Epithelial cell of prostate (primary cell): ENCODE results near the gene FARP1.

ENCODE experiments used
- DNase-seq: peaks from one replicate; pipeline ENCODE4 v3.0.0-alpha.2; 2011; ENCODE audit warnings: low read depth, low spot score
- H3K27ac ChIP-seq: fragments of 450-650 bp; 2 replicates; pipeline ENCODE4 v1.5.1; 2017; ENCODE audit warnings: mild to moderate bottlenecking

The FARP1 gene

GRCh38 chr13:98344392-98344791 lies 201.5 kb downstream of the FARP1 start:
- H3K27ac ChIP-seq: no peak overlapping the region
- no peak for DNase-seq

GRCh38 chr13:98345107-98345935 lies 202.4 kb downstream of the FARP1 start:
- DNase-seq: no peak
- H3K27ac ChIP-seq: no peak overlapping the region

- no peak overlapping the region for H3K27ac ChIP-seq
- DNase-seq: no peak
Measured at GRCh38 chr13:98346904-98347636, 204.2 kb downstream of the FARP1 start.

- DNase-seq: no peak
- H3K27ac ChIP-seq: no peak overlapping the region
Measured at GRCh38 chr13:98347756-98348155, 204.9 kb downstream of the FARP1 start.

GRCh38 chr13:98348466-98349200 lies 205.7 kb downstream of the FARP1 start:
- no peak overlapping the region for H3K27ac ChIP-seq
- DNase-seq: no peak

- DNase-seq: no peak
- H3K27ac ChIP-seq: no peak overlapping the region
Measured at GRCh38 chr13:98349731-98350305, 206.9 kb downstream of the FARP1 start.

- DNase-seq: peak; percentile 10
- H3K27ac ChIP-seq: no peak overlapping the region
Measured at GRCh38 chr13:98350746-98351330, 207.9 kb downstream of the FARP1 start.

- DNase-seq: no peak
- H3K27ac ChIP-seq: no peak overlapping the region
Measured at GRCh38 chr13:98351636-98352035, 208.7 kb downstream of the FARP1 start.

GRCh38 chr13:98352226-98352625 lies 209.3 kb downstream of the FARP1 start:
- DNase-seq: no peak
- no peak overlapping the region for H3K27ac ChIP-seq

GRCh38 chr13:98353750-98354149 lies 210.9 kb downstream of the FARP1 start:
- DNase-seq: no peak
- H3K27ac ChIP-seq: no peak overlapping the region

GRCh38 chr13:98358937-98359336 lies 216.0 kb downstream of the FARP1 start:
- no peak overlapping the region for H3K27ac ChIP-seq
- no peak for DNase-seq

GRCh38 chr13:98360545-98360944 lies 217.7 kb downstream of the FARP1 start:
- DNase-seq: no peak
- no peak overlapping the region for H3K27ac ChIP-seq

GRCh38 chr13:98363326-98363725 lies 220.4 kb downstream of the FARP1 start:
- H3K27ac ChIP-seq: no peak overlapping the region
- no peak for DNase-seq

- DNase-seq: no peak
- H3K27ac ChIP-seq: no peak overlapping the region
Measured at GRCh38 chr13:98364179-98364578, 221.3 kb downstream of the FARP1 start.

- H3K27ac ChIP-seq: no peak overlapping the region
- no peak for DNase-seq
Measured at GRCh38 chr13:98364647-98365046, 221.8 kb downstream of the FARP1 start.

- DNase-seq: no peak
Measured at GRCh38 chr13:98365302-98365701, 222.4 kb downstream of the FARP1 start.

GRCh38 chr13:98366010-98366409 lies 223.1 kb downstream of the FARP1 start:
- no peak overlapping the region for H3K27ac ChIP-seq
- DNase-seq: no peak

More at GRCh38 chr13:98365302-98365701, 222.4 kb downstream of the FARP1 start:
- H3K27ac ChIP-seq: no peak overlapping the region

GRCh38 chr13:98366443-98366842 lies 223.5 kb downstream of the FARP1 start:
- no peak overlapping the region for H3K27ac ChIP-seq
- DNase-seq: no peak

GRCh38 chr13:98366959-98367358 lies 224.1 kb downstream of the FARP1 start:
- no peak for DNase-seq
- H3K27ac ChIP-seq: no peak overlapping the region

- no peak overlapping the region for H3K27ac ChIP-seq
- DNase-seq: no peak
Measured at GRCh38 chr13:98368019-98368418, 225.1 kb downstream of the FARP1 start.
